ENCODE data around the gene ORM2.

The ORM2 gene

GRCh38 chr9:114291064-114291474, 38.6 kb upstream of the ORM2 start:
- peaks cover 14% of the 10 kb centered on the region for H3K9me3 ChIP-seq (ENCODE audit: severe bottlenecking)
- peak; percentile 83 for TF ChIP-seq CTCF (IDR thresholded peaks at IDR 0.05; ENCODE audit: low read depth, low read length)
- H3K27me3 ChIP-seq (ENCODE audit: insufficient read depth, low read depth, severe bottlenecking): no peaks in the 10 kb centered on the region
- H3K27ac ChIP-seq: peak overlapping the region; percentile 44
- DNase-seq: peak; percentile 84
- no peak overlapping the region for H3K4me3 ChIP-seq (ENCODE audit: low read depth, low read length)
- H3K36me3 ChIP-seq: peaks cover 51% of the 10 kb centered on the region

GRCh38 chr9:114291886-114292590, 37.6 kb upstream of the ORM2 start:
- Histone ChIP-seq H3K27me3 (ENCODE audit: insufficient read depth, low read depth, severe bottlenecking) (no peaks in the 10 kb centered on the region), H3K4me3 (ENCODE audit: low read depth, low read length) (no peak overlapping the region), H3K27ac (no peak overlapping the region), H3K9me3 (ENCODE audit: severe bottlenecking) (peaks cover 14% of the 10 kb centered on the region), H3K36me3 (peaks cover 60% of the 10 kb centered on the region)
- TF ChIP-seq CTCF (IDR thresholded peaks at IDR 0.05; ENCODE audit: low read depth, low read length): no peak
- peak; percentile 4 for DNase-seq

- Histone ChIP-seq H3K36me3 (peaks cover 73% of the 10 kb centered on the region), H3K27me3 (ENCODE audit: insufficient read depth, low read depth, severe bottlenecking) (no peaks in the 10 kb centered on the region), H3K4me3 (ENCODE audit: low read depth, low read length) (no peak overlapping the region), H3K27ac (no peak overlapping the region), H3K9me3 (ENCODE audit: severe bottlenecking) (peaks cover 14% of the 10 kb centered on the region)
- no peak for DNase-seq
- TF ChIP-seq CTCF (IDR thresholded peaks at IDR 0.05; ENCODE audit: low read depth, low read length): no peak
Observed at GRCh38 chr9:114294664-114295063, 35.0 kb upstream of the ORM2 start.

GRCh38 chr9:114296338-114296737, 33.3 kb upstream of the ORM2 start:
- Histone ChIP-seq H3K27ac (no peak overlapping the region), H3K4me3 (ENCODE audit: low read depth, low read length) (no peak overlapping the region), H3K9me3 (ENCODE audit: severe bottlenecking) (peaks cover 14% of the 10 kb centered on the region), H3K27me3 (ENCODE audit: insufficient read depth, low read depth, severe bottlenecking) (no peaks in the 10 kb centered on the region), H3K36me3 (peaks cover 83% of the 10 kb centered on the region)
- DNase-seq: no peak
- TF ChIP-seq CTCF (IDR thresholded peaks at IDR 0.05; ENCODE audit: low read depth, low read length): no peak

- Histone ChIP-seq H3K4me3 (ENCODE audit: low read depth, low read length) (no peak overlapping the region), H3K27ac (no peak overlapping the region), H3K36me3 (peaks cover 75% of the 10 kb centered on the region), H3K9me3 (ENCODE audit: severe bottlenecking) (peaks cover 11% of the 10 kb centered on the region), H3K27me3 (ENCODE audit: insufficient read depth, low read depth, severe bottlenecking) (no peaks in the 10 kb centered on the region)
- DNase-seq: no peak
- TF ChIP-seq CTCF (IDR thresholded peaks at IDR 0.05; ENCODE audit: low read depth, low read length): no peak
Observed at GRCh38 chr9:114299286-114300152, 30.1 kb upstream of the ORM2 start.
